Globus pallidus (tissue), 1 donor: ENCODE measurements around the gene ZNF692.

Experiments
- DNase-seq: peaks from one replicate; pipeline ENCODE4 v3.0.0-alpha.2; 2015; ENCODE audit warnings: low spot score

Gene ZNF692

GRCh38 chr1:248824701-248825100 lies 34.2 kb downstream of the ZNF692 start:
- DNase-seq, result no peak

- no peak for DNase-seq
Measured at GRCh38 chr1:248824301-248824700, 34.6 kb downstream of the ZNF692 start.

GRCh38 chr1:248823517-248824001 lies 35.3 kb downstream of the ZNF692 start:
- DNase-seq, result no peak

GRCh38 chr1:248822148-248823032 lies 36.5 kb downstream of the ZNF692 start:
- no peak for DNase-seq

GRCh38 chr1:248821641-248822040 lies 37.2 kb downstream of the ZNF692 start:
- no peak for DNase-seq

GRCh38 chr1:248821101-248821500 lies 37.8 kb downstream of the ZNF692 start:
- DNase-seq, result no peak

- no peak for DNase-seq
Measured at GRCh38 chr1:248820041-248820585, 38.8 kb downstream of the ZNF692 start.

- DNase-seq, result no peak
Measured at GRCh38 chr1:248818505-248819374, 40.1 kb downstream of the ZNF692 start.

- no peak for DNase-seq
Measured at GRCh38 chr1:248817065-248817464, 41.8 kb downstream of the ZNF692 start.

GRCh38 chr1:248816042-248816851 lies 42.6 kb downstream of the ZNF692 start:
- DNase-seq, result no peak

GRCh38 chr1:248815407-248816034 lies 43.4 kb downstream of the ZNF692 start:
- DNase-seq, result no peak

GRCh38 chr1:248814351-248814750 lies 44.5 kb downstream of the ZNF692 start:
- DNase-seq, result no peak

GRCh38 chr1:248813546-248813945 lies 45.3 kb downstream of the ZNF692 start:
- no peak for DNase-seq

- DNase-seq, result no peak
Measured at GRCh38 chr1:248812736-248813425, 46.0 kb downstream of the ZNF692 start.

- DNase-seq, result no peak
Measured at GRCh38 chr1:248811514-248812490, 47.1 kb downstream of the ZNF692 start.

- DNase-seq, result peak; percentile 28
Measured at GRCh38 chr1:248810727-248811513, 48.0 kb downstream of the ZNF692 start.

- DNase-seq, result no peak
Measured at GRCh38 chr1:248810000-248810726, 48.7 kb downstream of the ZNF692 start.

GRCh38 chr1:248808876-248809275 lies 50.0 kb downstream of the ZNF692 start:
- DNase-seq, result no peak
